ENCODE measurements around the gene DGKK.

Gene DGKK

GRCh38 chrX:50475208-50475607, 4.6 kb upstream of the DGKK start:
- TF ChIP-seq CTCF (conservative IDR thresholded peaks at IDR 0.05; ENCODE audit: low read length), result no peak
- H3K4me3 ChIP-seq (ENCODE audit: low read length), result no peak overlapping the region
- DNase-seq (ENCODE audit: low read depth), result no peak

GRCh38 chrX:50471390-50471789, 765 bp upstream of the DGKK start:
- no peak for TF ChIP-seq CTCF (conservative IDR thresholded peaks at IDR 0.05; ENCODE audit: low read length)
- no peak for DNase-seq (ENCODE audit: low read depth)
- H3K4me3 ChIP-seq (ENCODE audit: low read length), result no peak overlapping the region

GRCh38 chrX:50469206-50469605, 1.4 kb downstream of the DGKK start:
- no peak for DNase-seq (ENCODE audit: low read depth)
- no peak overlapping the region for H3K4me3 ChIP-seq (ENCODE audit: low read length)
- no peak for TF ChIP-seq CTCF (conservative IDR thresholded peaks at IDR 0.05; ENCODE audit: low read length)

GRCh38 chrX:50459615-50460014, 11.0 kb downstream of the DGKK start:
- H3K4me3 ChIP-seq (ENCODE audit: low read length), result no peak overlapping the region
- TF ChIP-seq CTCF (conservative IDR thresholded peaks at IDR 0.05; ENCODE audit: low read length), result no peak
- DNase-seq (ENCODE audit: low read depth), result no peak

GRCh38 chrX:50458483-50458882, 12.1 kb downstream of the DGKK start:
- DNase-seq (ENCODE audit: low read depth), result no peak
- H3K4me3 ChIP-seq (ENCODE audit: low read length), result no peak overlapping the region
- no peak for TF ChIP-seq CTCF (conservative IDR thresholded peaks at IDR 0.05; ENCODE audit: low read length)

- DNase-seq (ENCODE audit: low read depth), result peak; percentile 1
- no peak for TF ChIP-seq CTCF (conservative IDR thresholded peaks at IDR 0.05; ENCODE audit: low read length)
- H3K4me3 ChIP-seq (ENCODE audit: low read length), result no peak overlapping the region
Observed at GRCh38 chrX:50456712-50457484, 13.7 kb downstream of the DGKK start.

- no peak for TF ChIP-seq CTCF (conservative IDR thresholded peaks at IDR 0.05; ENCODE audit: low read length)
- DNase-seq (ENCODE audit: low read depth), result no peak
- no peak overlapping the region for H3K4me3 ChIP-seq (ENCODE audit: low read length)
Observed at GRCh38 chrX:50452782-50453181, 17.8 kb downstream of the DGKK start.
